Measurements from ENCODE around the gene SGCA. TPM values are rescaled to one million over a fixed set of nuclear protein-coding genes. Genes with fewer than 3 reads are reported as not detected.

Gene SGCA
- total RNA-seq, 1 donor from 2014 or later = 0.64 TPM

DNA sequence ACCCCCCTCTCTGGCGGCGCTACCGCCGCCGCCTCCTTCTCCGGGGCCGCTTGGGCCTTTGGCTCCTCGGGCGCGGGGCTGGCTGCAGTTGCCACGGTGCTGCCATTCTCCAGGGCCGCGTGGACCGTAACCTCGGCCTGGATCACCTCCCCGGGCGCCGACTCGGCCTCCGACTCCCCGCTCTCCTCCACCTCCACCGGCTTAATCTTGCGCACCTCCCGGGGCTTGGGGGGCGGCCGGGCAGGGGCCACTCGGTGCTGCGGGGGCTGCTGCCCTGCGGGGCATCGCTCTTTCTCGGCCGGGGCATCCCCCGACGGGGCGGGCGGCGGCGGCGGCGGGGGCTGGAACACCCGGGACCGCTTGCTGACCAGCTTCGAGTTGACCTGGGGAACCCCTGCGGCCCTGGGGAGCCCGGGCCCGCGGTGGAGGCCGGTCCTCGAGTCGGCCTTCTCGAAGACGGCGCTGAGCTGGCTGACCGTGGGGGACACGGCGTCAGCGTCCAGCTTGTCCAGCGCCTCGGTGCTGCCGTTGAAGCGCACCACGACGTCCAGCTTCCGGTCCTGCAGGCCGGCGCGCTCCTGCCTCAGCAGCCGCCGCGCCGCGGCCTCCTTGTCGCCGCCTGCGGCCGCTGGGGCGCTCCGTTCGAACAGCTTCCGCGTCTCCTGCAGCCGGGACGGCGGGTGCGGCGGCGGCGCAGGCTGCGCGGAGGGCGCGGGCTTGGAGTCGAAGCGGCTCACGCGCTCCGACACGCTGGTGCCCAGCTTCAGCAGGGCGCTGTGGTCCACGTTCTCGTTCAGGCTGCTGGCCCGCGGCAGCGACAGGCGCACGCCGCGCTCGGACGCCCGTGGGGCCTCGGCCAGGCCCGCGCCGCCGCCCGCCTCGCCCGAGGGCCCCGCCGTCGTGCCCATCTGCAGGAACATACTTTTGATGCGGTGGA is 16.1 kb upstream of the SGCA start:
- peak; percentile 5 for ATAC-seq

DNA sequence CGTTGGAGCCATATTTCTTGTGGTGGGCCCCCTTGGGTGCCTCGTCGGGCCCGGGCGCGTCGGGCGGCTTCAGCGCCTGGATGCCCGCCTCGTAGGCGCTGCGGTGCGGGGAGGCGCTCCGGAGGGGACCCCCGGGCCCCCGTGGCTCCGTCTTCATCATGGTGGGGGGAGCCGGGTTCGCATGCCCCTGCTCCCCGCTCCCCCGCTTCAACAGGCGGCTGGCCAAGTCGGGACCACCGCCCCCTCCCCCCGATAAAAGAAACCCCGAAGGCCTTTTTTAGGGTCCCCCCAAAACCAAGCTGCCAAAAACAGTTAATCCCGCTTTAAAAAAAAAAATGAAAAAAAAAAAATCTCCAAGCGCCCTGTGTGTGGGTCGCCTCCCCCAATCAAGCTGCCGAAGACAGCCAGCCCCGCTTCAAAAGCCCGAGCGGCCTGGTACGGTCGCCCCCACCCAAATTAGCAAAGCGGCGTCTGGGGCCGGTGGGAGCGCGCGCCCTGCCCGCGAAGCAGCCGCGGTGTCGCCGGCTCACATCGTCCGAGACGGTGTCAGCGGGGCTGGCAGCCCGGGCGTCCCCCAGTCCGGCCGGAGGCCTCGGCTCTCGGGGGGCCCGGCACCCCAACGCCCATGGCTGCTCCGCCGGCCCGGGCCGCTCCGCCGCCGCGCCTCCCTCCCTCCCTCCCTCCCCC is 15.3 kb upstream of the SGCA start, which contains the start of gene PPP1R9B:
Gene PPP1R9B, minus strand, starts transcription at position 324 of the 687 bp plus-strand sequence. Its CDS starts 164 bp downstream, at position 160.
- ATAC-seq = peak; percentile 0

DNA sequence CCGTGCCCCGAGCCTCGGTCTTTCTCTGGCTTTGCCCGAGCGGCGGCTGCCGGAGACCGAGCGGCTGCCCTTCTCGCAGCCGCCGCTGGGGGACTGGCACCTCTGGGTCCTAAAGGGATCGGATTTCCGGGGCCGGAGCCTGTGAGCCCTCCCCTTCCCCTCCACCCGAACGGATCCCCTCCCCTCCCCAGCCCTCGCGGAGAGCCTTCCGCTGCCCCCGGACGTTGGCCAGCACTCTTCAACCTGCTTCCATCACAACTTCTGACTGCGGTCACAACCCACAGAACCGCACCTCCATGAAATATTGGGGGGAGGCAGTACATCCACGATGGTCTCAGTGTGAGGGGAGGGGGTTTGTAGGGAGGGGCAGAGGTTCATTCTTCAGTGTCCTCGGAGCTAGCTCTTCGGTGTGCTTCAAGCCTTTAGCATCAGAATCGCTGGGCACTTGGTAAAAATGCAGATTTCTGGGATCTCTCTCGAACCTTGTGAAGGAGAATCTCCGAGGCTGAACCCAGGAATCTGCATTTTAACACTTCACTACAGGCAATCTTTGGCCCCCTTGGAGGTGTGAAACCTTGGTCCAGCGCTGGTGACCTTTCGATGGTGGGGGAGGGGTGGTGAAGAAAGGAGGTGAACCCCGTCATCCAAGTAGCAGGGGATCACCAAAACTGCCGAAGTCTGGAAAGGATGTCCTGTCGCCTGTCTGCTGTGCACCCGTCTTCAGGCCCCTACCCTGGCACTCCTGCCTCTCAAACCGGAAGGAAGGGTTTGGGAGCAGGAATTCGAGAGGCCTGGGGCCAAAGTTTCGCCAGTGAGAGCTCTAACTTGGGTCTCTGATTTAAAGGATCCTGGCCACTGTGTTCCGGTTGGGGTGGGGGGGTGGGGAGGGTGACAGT is 14.5 kb upstream of the SGCA start:
- ATAC-seq = peak; percentile 60

DNA sequence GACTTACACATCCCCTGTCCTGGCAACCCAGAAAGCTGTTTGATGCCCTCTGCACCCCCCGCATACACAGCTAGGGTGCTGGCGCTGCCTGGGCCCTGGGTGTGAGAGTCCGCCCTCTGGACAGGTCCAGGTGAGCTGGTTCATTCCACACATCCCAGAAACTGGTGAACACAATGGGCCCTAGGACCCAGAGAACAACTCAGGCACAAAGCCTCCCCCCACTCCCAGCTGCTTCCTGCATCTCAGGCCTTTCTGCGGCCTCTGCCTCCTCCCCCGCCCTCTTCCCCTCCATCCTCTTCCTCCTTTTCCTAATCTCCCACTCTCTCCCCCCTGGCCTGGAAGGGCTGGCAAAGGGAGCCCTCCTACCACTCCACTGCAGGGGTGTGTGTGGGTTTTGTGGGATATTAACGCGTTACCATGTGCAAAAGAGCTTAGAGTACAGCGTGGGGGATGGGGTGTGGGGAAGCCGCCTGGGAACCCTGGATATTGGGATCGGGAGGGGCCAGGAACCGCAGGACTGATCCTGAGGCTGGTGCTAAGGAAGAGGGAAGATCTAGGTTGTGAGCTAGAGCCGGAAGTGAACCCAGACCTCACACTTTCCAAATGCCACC is 13.8 kb upstream of the SGCA start:
- ATAC-seq = peak; percentile 37

DNA sequence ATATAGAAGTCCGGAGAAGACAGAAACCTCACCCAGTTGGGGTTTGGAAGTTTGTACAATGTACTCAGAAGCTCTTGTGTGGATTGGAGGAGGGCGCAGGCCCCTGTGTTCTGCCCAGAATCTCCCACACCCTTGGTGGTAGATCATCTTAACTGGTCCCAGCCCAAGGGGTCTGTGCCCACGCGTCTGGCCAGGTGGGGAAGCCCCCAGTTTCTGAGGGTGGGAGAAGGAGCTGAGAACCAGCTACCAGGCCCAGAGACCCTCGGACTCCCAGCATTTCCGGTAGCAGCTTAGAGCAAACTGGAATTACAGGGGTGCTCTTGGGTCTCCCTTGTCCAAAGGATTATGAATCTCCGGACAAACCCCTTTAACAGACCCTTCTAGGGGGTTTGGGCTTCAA is 13.1 kb upstream of the SGCA start:
- no peak for ATAC-seq

DNA sequence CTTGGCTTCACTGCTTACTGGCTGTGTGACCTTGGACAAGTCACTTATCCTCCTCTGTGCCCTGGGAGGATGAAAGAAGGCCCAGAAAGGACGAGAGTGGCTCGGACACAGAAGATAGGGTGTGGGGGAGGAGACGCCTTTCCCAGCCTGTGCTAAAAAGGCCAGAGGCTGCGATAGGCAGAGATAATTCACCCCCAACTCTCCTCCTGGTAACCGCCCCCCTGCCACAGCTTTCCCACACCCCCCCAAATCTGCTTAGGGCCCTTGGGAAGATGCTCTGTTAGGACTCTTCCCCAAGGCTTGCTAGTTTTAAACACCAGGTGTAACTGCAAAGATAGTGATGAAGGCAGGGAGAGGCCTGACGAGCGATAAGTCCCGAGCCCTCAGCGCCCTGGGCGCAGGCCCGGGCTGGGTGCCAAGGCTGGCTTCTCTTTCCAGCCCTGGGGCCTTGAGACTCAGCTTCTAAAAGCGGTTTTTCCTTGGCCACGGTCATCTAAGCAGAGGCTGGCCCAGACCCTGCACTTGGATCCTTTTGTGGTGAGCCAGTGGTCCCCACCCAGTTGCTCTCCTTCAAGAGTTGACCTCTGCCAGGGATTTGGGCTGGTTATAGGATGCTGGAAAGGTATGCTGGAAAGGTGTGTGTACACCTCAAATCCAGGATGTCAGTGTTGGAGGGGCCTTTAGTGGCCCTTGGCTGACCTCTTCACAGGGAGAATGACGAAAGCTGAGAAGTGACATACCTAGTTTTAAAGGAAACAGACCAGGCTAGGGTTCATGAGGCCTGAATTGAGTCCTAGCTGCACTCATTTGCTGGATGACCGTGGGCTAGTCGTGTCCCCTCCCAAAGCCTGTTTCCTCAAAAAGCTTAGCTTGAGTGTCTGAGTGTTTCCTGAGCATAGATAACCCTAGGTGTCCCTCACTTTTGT is 11.9 kb upstream of the SGCA start:
- peak; percentile 1 for ATAC-seq

DNA sequence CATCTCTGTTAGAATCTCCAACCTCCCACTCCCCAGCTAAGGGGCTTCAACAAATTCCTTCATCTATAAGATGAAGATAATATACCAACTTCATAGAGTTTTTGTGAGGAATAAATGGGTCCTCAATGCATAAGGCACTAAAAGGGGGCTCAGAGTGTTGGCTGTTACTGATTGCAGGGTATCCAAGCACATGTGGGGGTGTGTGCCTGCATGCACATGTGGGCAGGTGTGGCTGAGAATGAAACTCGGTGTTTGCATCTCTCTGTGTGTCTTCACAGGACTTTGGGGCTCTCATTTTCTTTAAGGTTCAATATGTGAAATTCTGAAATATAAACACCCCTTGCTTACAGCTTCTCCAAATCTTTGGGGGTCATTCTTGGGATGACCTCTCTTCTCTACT is 11.2 kb upstream of the SGCA start:
- ATAC-seq = no peak

DNA sequence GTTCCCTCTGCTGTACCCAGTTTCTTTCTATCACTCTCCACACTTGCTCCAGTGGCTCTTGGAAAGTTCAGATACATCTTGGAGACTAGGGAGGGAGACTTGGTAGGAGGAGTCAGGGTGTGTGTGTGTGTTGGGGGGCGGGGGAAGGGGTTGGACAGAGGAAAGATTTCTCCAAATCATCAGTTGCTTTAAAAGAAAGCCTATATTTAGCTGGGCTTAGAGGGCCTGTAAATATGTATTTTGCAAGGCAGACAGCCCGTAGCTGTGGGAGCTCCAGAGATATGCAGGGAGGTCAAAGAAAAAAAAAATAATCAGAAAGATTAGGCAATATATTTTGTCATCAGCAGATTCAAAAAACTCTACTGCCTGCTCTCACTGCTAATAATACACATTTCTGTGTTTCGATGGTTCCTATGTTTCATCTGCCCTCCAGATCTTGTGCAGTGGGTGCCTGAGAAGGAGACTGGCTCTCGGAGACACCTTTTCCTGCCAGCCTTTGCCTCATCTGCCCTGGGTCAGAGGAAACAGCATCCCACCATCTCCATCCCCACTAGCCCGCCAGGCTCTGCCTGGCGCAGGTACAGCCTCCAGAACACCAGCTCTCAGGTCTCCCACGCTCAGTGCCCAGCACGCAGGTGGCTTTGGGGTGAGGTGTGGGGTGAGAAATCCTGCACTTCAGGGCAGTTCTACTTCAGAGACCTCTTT is 10.5 kb upstream of the SGCA start:
- no peak for ATAC-seq

DNA sequence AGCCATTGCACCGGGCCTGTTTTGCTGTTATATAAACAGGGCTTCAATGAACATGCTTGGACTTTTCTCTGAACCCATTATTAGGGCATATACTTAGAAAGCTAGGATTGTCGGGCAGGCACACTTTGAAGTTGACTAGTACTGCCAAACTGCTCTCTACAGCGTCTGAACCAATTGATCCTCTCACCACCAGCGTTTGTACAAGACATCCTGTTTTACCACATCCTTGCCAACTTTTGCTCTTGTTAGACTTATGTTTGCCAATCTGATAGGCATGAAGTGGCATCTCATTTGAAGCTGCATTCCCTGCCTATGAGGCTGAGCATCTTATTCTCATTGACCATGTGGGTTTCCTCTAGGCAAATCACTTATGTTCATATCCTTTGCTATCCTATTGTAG is 7.9 kb upstream of the SGCA start:
- ATAC-seq = no peak

DNA sequence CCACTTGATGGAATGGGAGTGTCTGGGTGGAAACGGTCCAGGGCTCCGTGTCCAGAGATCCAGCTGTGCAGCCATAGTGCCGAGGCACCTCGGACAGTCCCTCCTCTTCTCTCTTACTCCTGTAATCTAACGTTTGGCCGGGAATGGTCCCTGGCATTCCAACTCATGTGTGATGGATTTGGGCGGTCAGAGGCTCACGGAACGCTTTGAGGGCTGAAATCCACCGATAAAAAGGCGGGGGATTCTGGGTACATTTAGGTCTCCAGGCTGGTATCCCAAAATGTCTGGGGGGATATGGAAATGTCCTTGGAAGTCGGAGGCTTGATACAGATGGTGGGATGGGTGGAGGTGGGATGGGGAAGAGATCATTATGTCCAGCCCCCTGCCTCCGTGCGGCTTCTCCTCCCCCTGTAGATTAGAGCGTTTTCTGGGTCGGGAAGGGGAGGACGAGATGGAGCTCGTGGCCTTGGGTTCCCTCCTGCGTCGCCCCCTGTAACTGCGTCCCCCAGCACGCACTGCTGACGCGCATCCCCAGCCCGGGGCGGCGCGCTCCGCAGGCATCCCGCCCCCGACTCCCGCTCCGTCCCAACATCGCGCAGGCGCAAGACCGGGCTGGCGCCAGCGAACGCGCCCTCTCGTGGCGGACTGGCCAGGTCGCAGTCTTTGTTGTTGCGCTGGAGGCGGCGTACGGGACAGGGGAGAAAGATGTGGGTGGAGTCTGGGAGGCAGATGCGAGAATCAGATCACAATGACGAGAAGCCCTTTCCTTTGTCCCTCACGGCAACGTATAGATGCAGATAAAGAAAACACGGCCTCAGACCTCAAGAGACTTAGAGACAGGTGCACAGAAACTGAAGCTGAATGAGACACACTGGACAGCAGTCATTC is 4.5 kb upstream of the SGCA start:
- ATAC-seq = peak; percentile 91

DNA sequence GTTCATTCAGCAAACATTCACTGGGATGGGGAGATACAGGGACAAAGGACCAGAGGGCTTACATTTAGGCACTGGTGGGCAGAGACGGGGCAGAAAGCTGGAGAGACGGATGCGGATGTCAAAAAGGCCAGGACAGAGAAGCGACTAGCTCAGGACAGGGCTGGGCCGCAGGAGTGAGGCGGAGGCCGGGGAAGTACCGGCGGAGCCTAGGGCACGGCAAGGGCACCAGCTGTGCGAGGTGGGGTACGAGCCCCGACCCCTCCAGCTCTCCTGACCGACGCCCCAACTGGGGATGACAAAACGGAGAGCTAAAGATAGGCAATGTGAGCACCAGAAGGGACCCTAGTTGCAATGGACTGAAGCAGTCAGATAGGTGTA is 3.9 kb upstream of the SGCA start:
- ATAC-seq = peak; percentile 21

DNA sequence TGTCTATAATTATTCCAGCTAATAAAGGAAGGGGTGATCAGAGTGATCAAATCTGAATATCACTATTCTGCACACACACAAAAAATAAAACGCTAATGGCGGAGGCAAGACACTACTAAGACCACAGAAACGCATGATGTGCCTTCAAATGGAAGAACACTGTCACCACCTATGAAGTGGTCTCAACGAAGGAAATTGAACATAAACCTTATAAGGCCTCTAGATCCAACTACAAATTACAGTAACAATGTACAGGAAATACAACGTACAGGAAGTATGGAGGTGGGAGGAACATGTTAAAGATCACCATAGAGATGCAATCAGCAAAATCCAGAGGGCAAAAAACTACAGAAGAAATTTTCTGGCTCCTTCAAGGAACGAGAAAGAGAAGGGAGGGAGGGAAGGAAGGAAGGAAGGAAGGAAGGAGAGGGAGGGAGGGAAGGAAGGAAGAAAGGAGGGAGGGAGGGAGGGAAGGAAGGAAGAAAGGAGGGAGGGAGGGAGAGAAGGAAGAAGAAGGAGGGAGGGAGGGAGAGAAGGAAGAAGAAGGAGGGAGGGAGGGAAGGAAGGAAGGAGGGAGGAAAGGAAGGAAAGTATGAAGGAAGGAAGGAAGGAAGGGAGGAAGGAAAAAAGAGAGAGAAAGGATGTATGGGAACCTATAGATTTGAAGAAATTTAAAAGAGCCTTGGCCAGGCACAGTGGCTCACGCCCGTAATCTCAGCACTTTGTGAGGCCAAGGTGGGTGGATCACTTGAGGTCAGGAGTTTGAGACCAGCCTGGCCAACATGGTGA is 3.1 kb upstream of the SGCA start:
- ATAC-seq = no peak

DNA sequence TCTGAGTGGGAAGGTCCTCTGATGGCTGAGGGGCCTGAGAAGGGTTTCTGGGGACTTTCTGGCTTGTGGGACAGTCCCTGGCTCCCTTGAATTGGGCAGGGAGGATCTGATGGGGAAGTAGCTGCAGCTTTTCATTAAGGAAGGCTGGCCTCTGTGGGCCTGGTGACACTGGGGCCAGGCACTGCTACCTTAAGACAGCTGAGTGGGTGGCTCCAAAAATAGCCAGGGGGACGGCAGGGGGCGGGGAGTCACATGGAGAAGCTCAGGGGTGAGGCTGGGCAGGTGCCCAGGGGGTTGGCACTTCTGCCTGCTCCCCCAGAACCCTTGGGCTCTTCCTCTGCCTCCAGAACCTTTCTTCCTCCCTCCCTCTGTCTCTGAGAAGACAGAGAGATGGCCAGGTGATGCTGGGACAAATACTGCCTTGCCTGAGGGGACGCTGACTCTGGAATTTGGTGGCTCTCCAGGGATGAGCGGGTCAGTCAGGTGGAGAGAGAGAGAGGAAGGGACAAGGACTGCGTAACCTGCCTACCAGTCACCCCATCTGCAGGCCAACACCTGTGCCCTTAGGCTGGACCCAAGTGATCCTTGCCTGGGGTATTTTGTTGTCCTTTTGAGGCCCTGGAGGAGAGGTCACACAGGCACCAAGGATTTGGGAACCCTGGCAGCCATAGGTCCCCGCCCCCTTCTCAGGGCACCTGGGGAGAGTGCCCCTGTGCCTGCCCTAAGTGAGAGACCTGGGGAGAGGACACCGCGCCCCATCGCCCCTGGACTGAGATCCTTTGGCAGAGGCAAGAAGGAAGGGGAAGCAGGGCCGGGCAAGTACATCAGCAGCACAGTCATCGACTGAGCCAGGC is 1.7 kb upstream of the SGCA start:
- no peak for ATAC-seq

DNA sequence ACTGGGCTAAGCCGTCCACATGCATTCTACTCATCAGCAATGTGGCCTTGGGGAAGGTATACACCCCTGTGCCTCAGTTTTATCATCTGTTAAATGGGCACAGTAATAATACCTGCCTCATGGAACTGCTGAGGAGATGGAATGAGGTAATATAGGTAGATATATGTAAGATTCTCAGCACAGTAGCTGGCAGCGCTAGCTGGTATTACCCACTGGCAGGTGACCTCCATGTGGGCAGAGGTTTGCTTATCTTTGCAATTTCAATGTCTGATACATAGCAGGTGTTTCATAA is 1.2 kb upstream of the SGCA start:
- no peak for ATAC-seq

DNA sequence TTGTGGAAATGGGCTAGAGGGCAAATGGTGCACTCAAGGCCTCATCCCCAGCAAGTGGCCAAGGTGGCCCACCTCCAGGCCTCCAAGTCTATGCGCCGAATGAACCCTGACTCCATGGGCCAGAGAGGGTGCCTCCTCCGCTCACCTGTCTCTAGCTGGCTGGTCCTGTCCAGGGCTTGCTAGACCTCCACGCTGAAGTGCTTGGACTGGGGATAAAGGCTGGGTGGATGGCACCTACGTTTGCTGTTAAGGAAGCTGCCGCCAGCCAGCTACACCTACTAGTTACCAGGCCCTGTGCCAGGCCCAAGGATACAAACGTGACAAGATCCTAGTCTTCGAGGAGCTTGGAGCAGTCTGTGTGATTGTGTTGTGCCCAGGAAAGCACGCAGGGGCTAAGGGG is 739 bp upstream of the SGCA start:
- ATAC-seq = no peak

DNA sequence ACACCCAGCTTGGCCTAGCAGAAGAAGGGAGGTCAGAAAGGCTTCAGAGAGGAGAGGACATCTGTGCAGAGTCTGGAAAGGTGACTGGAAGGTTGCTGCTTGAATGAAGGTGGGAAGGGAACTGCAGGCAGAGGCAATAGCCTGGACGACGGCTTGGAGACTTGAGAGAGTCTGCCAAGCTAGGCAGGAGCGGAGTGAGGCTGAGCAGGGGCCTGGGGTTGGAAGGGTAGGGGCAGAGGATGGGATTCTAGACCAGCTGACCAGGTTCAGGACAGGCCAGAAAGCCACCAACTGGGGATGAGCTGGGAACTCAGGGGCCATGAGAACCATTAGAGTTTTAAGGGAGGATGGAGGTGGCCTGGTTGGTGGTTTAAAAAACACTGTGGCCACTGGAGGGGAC is 339 bp upstream of the SGCA start:
- ATAC-seq = no peak

DNA sequence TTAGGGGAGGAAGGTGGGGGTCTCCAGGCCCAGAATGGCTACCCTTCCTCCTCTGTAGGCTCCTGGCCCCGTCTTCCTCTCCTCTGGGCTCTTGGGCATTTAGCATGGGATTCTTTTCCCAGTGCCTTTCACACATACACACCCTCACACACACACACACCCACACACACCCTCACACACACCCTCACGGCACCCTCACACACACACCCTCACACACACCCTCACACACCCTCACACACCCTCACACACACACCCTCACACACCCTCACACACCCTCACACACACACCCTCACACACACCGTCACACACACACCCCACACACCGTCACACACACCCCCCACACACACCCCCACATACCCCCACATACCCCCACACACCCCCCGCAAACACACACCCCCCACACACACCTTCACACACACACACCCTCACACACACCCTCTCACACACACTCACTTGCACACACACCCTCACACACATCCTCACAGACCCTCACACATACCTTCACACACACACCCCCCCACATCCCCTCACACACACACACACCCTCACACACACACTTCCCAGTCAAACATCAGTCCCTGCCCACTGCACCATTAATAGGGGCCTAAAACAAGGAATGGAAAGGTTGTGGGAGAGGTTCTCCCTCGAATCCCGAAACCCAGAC is 845 bp downstream of the SGCA start:
- ATAC-seq = no peak

Data from esophagus mucosa (tissue), 1 donor.